HS-5 (cell line): Measurements from ENCODE around the gene MINDY3.

ENCODE experiments used
- DNase-seq: peaks from one replicate; pipeline ENCODE4 v3.0.0-alpha.2; 2012; ENCODE audit warnings: low read depth

MINDY3 gene

GRCh38 chr10:15738270-15738925 is 121.9 kb downstream of the MINDY3 start:
- no peak for DNase-seq

GRCh38 chr10:15737656-15738055 is 122.7 kb downstream of the MINDY3 start:
- no peak for DNase-seq

GRCh38 chr10:15735763-15736162 is 124.5 kb downstream of the MINDY3 start:
- no peak for DNase-seq

GRCh38 chr10:15730341-15730740 is 130.0 kb downstream of the MINDY3 start:
- no peak for DNase-seq

GRCh38 chr10:15729890-15730289 is 130.4 kb downstream of the MINDY3 start:
- no peak for DNase-seq
